NOMO-1 treated with DMSO at 0.1 percent for 48 hours (cell line): ENCODE measurements around the gene RPL35.

Source experiments
- DNase-seq: peaks from one replicate; lab custom pipeline; 2025; ENCODE audit not compliant: unreplicated experiment; lab: John Stamatoyannopoulos, UW

RPL35 gene

DNA sequence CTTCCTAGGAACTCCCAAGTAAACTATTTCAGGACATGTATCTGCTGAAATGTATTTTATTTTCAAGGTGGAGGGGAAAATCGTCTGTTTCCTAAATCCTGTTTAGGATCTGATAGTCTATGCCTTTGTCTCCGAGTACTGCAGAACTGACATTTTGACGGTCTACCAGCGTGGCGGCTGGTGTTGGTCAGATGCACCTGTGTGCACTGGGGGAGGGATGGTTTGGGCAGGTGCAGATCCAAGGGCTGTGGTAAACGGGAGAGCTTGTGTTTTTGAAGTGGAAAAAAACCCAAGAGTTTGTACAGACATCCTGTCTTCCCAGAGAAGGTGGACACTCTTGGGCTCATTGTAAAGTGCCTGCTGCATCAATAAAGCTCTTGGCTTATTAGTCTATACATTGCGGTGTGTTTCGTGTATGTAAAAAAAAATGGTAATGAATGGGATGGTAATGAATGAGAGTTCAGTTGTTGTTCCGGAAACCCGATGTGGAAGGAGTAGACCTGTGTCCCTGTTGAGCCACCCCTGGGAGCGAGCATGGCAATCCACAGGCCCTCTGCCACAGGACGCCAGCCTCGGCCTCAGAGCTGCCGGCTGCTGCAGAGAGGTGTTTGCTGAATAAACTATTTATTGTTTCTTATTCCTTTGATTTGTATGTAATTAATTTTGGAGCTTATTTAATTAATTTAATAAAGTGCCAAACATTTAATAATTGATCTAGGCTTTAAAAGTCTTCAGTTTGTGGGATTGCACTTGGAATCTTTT, 15.4 kb upstream of the RPL35 start:
- no peak for DNase-seq

DNA sequence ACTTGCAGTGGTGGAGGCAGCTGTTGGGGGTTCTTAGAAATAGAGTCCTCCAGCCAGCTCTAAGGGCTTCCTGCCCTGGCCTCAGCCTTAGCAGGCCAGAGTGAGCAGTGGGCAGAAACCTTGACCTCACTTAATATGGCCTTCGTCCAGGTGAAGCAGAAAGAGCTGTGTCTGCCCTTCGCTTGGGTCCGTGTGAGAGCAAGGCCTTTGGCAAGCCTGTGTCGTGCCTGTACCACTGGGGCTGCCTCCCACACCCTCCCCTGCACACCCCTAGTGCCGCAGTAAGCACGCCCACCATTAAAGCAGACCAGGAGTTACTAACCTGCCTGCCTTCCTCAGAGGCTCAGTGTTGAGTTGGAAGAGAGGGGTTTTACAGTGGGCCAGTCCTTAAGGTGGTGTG, 13.7 kb upstream of the RPL35 start:
- no peak for DNase-seq

DNA sequence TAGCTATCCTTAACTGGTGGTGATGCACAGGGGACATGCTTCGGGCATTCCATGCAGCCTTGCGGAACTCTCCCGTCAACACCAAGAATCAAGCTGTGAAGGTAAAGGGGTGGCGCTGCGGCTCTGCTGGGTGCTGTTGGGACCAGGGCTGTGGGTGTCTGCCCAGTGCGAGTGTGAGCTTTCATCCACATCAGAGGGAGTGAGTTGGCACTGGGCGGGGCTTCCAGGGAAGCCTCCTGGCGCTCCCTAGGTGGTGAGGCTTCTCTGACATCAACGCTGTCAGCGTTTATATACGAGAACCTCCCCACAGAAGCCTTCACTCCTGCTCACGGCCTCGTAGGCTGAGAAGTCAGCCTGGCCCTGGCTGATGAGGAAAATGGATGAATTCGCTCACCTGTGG, 11.9 kb upstream of the RPL35 start:
- DNase-seq = no peak

DNA sequence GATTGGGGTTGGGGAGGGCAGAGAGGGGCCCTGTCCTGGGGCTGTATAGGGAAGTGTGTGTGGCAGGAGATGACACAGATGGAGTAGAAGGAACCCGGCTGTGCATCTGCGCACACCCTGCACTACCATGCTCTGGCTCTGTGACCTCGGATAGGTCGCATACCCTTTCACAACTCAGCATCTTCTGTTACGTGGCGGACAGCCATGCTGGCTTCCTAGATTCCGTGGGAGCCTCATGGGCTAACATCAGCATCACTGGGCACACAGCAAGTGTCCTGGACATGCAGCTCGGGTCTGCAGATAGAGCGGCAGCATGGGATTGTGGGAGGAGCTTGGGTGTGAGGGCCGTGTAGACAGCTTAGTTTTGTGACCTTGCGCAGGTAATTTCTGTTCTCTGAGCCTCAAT, 9.4 kb upstream of the RPL35 start:
- DNase-seq = no peak

DNA sequence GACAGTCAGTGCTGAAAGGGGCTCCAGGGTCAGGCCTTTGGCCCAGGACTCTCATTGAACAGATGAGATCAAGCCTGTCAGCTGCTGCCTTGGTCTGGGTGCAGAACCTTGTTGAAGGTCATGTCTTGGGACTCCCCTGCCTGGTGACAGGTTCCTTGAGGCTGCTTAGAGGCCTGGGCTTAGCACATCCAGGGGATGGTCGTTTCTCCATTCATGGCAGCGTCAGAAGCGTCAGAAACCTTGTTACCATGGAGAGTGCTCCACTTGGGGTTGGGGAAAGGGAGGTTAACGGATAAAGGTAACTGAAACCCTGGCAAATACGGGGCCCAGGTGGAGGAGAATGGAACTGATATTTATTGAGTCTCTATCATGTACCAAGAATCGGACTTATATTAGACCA, 9.0 kb upstream of the RPL35 start:
- DNase-seq = no peak

DNA sequence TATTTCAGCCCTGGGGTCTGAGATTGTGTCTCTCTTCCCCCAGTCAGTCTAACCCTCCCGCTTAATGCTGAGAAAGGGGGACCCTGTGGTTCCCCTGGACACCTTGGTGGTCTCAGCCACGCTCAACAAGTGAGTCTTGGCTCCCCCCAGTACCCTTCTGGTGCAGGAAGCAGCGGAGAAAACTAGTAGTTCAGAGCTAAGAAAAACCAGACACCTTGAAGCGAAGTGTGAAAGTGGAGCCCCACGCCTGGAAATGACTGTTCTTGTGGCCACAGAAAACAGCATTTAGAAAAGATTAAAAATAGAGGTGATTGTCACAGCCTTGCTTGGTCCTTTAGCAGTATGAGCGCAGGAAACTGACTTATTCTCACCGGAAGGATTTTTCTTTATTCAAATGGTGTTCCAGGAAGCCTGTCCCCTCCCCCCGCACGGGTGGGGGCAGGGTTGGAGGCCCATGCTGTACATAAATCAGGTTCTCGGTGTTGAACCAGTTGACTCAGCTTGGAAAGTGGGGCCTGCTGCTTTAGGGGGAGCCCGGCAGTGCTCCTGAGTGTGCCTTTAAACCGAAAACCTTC, 8.3 kb upstream of the RPL35 start:
- DNase-seq = peak; percentile 25

DNA sequence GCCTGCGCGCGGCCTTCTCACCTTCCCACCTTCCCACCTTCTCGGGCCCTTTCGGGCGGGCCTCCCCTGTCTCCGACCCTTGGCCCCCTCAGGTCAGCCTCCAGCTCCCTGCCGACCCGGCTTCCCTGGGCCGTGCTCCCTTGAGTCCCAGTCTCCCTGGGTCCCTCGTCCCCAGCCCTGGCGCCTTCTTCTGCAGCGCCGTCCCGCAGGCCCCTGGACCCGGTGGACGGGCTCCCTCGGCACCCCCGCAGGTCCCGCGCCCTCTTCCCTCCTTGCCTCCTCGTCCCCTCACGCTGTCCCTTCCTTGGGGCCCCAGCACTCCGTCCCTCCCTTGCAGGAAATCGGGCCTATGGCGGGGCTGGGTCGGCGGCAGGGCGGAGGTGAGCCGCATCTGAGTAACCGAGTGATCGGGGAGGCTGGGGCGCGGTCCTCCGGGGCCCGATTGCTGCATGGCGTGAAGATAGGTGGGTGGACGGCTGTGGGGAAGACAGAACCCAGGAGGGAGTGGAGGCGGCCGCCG, 7.8 kb upstream of the RPL35 start:
- DNase-seq = no peak

DNA sequence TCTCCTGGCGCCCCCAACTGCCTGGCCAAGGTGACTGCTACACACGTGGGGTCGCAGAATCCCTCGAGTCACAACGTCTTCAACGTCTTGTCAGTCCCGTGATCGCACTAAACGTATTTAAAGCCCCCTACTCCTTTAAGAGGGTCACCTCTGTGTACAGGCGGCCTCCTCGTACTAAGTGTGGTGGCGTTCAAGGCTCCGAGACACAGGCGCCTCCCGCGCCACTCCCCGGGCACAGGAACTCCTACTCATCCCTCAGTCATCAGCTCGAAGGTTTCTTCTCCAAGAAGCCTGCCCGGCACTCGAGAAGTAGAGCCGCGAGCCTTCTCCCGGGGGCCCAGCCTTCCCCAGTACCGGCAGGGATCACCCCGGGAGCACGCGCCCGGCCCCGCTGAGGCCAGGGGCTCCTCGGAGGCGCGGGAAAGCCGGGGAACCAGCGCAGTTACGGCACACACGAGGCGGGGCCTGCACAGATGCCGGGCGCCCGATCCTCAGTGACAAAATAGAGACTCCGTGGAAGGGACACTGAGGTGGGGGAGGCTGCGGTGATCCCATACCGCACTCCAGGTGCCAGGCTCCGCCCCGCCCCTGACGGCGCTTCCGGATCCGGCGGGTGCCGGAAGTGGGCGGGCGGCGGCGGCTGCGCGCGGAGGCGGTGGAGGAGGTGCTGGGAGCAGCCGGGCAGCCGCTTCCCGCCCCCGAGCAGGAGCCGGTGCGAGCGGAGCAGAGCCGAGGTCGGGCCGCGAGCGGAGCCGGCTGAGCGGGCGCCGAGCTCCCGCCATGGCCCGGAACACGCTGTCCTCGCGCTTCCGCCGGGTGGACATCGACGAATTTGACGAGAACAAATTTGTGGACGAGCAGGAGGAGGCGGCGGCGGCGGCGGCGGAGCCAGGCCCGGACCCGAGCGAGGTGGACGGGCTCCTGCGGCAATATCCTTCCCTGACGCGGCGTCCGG, 7.0 kb upstream of the RPL35 start:
- peak; percentile 82 for DNase-seq

DNA sequence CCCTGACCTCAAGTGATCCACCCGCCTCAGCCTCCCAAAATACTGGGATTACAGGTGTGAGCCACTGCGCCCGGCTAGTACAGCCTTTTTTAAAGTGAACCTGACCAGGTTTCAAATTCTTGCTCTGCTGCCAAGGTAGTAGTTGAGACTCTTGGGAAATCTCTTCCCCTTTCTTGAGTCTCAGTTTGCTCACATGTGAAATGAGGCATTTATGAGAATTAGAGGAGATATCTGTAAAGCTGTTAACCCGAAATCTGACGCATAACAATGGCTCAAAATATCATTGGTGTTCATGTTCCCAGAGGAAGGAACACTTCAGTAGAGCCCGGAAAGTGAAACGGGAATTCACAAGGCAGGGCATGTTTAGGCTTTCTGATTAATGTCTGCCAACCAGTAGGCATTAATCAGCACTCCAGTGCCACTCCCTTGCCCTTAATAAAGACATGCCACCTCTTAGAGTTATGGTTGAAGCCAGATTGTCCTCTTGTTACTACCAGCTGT, 1.7 kb upstream of the RPL35 start:
- DNase-seq = no peak

DNA sequence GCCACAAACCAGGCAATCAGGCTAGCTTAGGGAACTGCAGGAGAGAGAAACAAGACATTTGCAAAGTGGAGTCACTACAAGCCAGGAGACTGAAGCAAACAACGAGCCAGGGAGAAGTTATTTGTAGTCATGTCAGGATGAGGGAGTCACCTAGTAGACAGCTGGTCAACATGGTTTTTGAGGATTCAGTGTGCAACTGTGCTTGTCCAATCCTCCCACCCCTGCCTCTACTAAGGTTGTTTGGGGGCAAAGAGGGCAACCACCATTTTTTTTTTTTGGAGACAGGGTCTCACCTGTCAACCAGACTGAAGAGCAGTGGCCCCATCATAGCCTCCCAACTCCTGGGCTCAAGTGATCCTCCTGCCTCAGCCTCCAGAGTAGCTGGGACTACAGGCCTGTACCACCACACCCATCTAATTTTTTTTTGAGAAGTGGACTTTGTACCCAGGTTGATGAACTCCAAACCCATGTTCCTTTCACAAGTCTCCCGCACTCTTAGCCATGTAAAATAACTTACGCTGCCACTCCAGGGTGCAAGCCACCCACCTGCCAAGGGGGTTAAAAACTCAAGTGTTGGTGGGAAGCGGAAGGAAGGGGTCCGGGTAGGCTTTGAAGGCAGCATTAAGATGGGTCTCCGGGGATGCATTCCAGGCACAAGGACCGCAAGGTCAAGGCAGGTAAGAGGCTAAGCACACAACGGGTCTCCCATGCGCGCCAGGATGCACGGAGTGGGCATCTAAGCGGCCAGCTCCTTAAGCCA, 995 bp downstream of the RPL35 start:
- no peak for DNase-seq

DNA sequence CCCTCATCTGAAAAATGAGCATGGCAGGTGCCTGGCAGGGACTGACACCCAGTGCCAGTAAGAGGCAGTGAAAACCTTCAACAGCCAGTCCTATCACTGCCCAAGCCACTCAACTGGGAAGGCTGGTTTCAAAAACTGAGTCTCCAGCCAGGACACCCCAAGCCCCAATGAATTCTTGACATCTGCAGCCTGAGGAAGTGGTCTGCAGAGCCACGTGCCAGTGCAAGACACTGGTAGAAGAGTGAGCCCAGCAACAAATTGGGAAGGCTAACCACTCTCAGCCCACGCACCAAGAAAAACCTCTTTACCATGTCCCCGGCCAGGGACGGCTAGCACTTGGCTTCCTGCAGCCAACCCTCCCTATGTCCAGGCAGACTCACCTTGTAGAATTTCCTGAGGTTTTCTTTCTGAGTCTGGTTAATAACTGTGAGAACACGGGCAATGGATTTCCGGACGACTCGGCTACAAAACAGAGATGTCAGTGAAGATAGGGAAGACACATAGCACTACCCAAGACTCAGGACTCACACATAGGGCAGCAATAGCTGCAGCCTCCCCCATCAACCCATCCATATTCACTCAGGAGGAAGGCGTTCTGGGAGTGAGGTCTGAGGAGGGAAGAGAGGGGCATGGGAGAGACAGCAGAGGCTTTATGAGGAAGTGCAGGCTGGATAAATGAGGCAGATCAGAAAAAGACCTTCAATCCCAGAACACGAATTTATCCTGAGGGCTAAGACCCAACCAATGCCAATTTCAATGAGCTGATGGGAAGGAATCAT, 1.8 kb downstream of the RPL35 start:
- no peak for DNase-seq

DNA sequence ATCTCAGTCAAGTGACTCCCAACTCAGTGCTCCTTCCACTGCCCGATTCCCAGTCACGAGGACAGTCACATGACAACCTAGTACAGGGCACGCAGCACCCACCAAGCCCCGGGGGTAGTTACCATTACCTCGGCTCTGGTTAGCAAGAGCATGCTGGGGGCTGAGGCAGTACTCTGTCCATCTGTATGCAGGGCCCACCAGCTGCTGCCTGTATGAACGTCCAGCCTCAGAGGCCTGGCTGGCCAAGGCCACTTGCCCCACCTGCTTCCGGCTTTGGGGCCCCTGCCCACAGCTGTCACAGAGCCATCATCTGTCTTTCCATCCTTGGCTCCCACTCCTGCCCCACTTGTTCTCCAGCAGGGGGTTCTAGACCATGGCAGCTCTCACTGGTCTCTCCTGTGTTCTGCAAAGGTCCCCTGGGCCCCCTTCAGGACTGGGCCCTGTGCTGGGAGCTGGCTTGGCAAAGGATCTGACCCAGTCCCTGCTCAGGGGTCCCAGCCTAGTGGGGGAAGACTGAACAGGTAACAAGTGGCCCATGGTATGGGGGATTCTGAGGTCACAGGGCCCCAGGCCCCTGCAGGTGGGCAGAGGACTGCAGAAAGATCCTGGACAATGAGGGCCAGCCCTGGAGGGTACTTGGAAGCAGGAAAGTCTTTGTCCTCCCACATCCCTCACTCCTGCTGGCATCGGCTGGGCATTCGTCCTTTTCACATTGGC, 3.3 kb downstream of the RPL35 start:
- DNase-seq = no peak

DNA sequence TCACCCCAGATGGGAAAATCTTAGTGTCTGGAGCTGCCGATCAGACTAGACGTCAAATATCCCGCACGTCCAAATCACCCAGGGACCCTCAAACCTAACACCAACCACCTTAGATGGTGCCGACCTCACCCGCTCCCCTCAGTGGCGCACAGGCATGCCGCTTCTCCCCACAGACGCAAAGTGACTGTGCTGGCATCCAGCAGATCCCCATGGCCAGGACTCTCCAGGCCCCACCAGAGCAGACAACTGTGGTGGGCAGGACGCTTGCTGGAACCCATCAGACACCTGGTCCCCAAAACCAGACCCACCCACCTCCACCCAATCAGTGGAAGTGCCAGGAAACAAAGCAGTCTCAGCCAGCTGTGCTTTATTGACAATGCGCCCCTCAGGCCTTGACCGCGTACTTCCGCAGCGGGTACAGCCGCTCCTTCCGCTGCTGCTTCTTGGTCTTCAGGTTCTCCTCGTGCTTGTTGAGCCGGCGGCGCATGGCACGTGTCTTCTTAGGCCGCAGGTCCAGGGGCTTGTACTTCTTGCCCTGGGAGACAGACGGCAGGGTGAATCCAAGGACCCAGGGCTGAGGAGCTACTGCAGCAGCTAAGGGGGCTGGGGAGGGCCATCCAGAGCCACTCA, 4.1 kb downstream of the RPL35 start:
- no peak for DNase-seq

DNA sequence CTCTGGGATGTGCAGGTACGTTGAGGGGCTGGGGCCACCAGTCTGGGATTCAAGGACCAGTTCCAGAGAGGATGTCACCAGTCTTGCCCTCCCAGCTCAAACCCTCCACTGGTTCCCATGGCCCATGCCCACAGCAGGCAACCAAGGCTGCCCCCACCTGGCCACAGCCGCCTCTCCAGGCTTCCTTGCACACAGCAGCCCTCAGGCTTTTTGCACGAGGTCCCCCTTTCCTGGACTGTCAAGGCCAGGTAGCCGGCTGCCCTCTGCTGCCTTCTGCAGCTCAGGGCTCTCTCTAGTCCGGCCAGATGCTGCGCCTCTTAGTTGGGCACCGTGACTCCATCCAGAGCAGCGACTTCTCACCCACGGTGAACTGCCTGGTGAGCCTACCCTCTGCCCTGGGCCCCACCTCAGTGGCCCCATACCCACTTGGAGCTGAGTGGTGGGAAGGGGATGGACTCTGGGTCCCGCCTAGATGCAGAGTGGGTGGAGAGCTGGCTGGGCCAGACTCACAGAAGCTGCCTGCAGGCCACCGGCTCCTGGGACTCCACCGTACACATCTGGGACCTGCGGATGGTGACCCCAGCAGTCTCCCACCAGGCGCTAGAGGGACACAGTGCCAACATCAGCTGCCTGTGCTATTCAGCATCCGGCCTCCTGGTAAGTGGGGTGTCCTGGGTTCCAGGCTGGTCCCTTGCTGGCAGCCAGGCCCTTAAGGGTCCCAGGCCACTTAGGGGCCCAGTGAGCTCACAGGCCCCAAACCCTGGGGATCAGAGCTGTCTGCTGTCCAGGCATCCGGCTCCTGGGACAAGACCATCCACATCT, 5.6 kb downstream of the RPL35 start:
- DNase-seq = no peak

DNA sequence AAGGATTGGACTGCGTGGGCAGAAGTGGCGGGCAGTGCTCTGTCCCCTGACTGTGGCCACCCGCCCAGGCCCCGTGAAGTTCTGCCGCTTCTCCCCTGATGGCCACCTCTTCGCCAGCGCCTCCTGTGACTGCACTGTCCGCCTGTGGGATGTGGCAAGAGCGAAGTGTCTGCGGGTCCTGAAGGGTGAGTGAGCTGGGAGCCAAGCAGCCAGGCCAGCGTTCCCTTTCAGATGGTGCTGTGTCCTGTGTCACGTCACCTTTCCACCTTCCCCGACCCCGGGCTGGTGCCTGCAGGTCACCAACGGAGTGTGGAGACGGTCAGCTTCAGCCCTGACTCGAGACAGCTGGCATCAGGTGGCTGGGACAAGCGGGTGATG, 6.2 kb downstream of the RPL35 start:
- no peak for DNase-seq

DNA sequence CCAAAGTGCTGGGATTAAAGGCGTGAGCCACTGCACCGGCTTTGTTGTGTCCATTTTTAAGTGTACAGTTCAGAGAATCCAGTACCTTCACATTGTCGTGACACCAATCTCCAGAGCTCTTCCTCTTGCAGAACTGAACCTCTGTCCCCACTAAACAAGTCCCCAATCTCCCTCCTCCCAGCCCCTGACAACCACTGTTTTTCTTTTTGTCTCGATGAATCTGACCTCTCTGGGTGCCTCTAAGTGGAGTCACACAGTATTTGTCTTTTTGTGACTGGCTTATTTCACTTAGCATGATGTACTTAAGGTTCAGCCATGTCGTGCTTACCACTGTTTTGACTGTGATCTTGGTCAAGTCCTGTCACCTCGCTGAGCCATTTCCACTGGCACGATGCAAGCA, 6.9 kb downstream of the RPL35 start:
- DNase-seq = no peak

DNA sequence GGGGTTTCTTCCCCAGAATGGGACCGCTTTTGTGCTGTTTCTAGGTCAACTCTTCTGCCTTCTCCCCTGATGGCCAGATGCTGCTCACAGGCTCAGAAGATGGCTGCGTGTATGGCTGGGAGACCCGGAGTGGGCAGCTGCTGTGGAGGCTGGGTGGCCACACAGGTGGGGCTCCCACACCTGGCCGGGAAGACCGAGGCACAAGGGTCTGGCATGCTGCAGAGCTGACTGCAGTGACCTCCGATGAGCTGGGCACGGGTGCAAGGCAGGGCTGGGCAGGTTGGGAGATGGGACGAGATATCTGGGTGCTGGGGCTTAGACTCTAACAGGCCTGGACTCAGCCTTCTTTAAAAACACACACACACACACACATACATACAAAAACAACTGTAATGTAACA, 7.6 kb downstream of the RPL35 start:
- no peak for DNase-seq

DNA sequence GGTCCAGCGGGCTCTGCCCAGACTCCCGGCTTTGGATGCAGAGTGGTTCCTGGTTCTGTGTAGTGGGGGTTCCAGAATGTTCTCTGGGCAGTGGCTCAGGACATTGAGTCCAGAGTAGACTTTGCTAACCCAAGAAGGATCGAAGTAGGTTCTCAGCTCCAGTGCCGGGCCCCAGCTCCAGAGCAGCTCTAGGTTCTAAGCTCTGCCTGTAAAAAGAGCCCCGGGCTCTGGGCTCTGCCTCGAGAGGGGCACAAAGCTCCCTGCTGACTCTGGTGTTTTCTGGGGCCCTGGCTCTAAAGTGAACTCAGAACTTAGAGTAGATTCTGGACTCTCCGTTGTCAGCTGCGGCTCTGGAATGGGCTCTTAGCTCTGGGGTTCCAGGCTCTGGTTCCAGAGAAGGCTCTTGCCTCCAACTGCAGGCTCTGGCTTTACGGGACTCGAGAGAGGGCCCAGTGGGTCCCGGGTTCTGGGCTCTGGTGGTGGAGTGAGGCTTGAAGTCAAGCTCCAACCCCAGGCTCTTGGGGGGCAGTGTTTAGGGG, 8.1 kb downstream of the RPL35 start:
- DNase-seq = no peak
